ENCODE data around the gene CPNE2.
A peak's percentile ranks its signal among the peaks of the same experiment; 100 is the strongest.
"Not testable (repeated sequence)": the region's sequence is repeated elsewhere in the genome, so short reads cannot be mapped to it uniquely, and the experiment has no call there.

CPNE2 gene

GRCh38 chr16:57169327-57169726 lies 76.9 kb downstream of the CPNE2 start:
- DNase-seq = no peak

DNA sequence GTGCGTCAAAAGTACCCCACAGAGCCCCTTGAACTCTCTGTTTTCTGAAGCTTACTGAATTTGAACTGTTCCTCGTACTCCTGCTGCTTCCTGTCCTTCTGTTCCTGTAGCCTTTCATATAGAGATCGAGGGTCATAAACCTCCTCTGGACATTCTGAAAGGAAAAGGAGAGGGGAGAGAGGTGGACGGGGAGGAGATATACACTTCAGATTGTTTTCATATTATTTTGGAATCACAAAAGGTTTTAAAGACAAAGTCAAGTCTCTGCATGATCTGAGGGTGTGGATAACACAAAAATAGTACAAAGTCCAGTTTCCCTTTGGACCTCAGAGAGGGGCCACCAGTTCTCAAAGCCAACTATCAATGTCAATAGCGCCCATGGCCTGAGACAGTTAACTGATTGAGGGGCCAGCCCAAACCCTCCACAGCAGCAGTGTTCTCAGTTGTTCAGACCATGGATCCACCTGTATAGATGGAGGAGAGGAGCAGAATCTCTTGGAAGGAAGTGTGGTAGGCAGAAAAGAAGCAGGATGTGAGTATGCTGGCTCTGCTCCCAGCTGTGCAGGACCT lies 80.4 kb downstream of the CPNE2 start:
- no peak for DNase-seq

DNA sequence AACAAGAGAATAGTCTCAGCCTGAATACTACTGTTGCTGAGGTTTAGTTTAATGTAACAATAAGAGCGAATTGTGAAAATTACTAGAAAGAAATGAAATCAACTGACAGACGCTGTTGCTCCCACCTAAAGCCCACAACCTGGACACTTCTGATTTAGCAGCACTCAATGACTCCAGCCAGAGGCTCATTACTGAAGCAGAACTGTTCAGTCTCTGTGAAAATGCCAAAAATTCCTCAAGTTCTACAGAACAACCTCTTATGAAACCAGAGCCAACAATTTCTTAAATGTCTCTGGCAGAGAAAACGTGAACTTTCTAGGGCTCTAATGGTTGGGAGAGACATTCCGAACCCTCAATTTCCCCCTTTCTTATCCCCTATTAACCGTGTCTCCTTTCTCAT lies 83.5 kb downstream of the CPNE2 start:
- no peak for DNase-seq

GRCh38 chr16:57178196-57178595 lies 85.8 kb downstream of the CPNE2 start:
- no peak for DNase-seq

- no peak for DNase-seq
Observed at GRCh38 chr16:57178793-57179212, 86.4 kb downstream of the CPNE2 start.

DNA sequence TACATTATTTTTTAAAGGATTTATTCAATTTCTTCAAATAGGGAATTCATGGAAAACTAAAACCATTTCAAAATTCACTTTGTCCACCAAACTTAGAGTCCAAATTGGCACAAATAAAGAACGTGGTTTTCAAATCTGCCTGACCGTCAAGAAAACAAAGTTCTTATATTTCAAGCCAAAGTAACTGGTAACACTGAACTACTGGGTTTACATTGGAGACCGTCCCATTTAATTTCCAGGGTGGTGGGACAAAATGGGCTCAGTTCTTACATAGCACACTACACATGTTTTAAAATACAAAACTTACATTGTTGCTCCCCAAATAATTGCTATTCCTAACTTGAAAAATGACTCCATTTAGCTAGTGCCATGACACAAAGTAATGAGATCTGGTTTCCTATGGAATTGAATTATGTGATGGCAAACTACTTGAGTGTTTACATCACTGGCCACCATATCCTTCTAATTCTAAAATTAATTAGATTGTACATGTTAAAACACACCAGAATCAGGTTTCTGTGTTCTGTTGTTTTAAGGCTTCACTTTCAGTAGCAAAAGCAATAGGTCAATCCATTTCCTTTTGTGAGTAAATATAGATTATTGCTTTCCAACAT lies 86.9 kb downstream of the CPNE2 start:
- no peak for DNase-seq

DNA sequence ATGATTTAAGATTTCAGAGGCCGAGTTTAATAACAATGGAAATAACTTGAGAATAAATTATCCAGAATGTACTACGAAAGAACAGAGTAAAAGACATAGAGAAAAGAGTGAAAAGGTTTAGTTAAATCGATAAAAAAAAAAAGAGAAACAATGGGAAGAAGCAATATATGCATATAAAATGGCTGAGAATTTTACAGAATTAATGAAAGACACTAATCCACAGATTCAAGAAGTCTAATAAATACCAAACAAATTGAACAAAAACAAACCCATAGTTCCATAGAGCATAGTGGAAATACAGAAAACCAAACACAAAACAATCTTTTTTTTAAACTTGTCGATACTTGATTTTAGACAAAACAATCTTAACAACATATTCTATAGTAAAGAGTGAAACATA lies 91.7 kb downstream of the CPNE2 start:
- no peak for DNase-seq

- DNase-seq = no peak
Observed at GRCh38 chr16:57184887-57185445, 92.6 kb downstream of the CPNE2 start.

GRCh38 chr16:57185446-57185944 lies 93.1 kb downstream of the CPNE2 start:
- peak; percentile 35 for DNase-seq

GRCh38 chr16:57185945-57186871 lies 93.8 kb downstream of the CPNE2 start, which contains the start of the genes PSME3IP1 and RSPRY1:
TSS of gene PSME3IP1 (minus strand) at chr16:57186039. CDS start at chr16:57173854, 12,185 bp downstream.
TSS of gene RSPRY1 (plus strand) at chr16:57186329. CDS start at chr16:57204659, 18,330 bp downstream.
- DNase-seq = peak; percentile 98

DNA sequence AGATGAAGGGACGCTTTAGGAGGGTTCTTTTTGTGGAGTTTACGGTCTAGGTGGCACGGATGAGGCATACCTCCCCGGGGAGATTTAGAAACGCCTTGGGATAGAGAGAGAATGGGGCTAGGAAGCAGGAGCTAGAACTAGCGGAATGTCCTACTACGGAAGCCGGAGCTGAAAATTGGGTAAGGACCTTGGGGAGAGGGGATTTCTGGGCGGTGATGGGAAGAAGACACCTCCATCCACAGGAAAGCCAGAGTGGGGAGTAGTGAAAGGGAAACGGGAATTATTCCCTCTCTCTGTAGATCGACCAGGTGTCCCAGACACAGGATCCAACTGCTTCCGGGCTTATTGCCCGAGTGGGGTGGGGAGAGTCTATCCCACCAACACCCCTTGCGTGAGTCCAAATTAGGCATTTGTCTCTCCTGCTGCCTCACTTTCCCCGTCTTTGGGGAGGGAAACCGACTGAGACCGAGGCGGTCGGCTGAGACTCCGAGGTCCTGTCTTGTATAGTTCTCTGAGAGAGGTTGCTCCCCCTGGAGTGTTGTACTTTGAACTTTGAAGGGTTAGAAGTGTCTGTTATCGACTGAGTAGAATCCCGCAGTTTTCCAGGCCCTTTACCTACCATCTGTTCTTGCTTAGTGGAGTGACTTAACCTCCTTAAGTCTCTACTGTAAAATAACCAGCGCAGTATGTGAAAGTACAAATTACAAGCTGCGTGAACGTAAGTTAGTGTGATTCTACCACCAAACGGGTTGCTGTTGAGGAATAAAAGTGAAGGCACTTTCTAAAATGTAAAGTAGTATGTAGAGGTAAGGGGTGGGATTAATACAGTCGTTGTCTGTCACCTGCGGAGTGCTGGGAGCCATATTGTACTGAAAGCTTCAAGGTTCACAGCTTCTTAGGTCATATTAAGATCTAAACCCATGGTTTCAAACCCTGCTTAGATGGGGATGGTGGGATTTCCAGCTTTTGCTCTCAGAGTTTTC lies 94.8 kb downstream of the CPNE2 start:
- DNase-seq = peak; percentile 5

GRCh38 chr16:57187902-57188710 lies 95.7 kb downstream of the CPNE2 start:
- not testable (repeated sequence) for DNase-seq

GRCh38 chr16:57188711-57189002 lies 96.3 kb downstream of the CPNE2 start:
- DNase-seq = no peak

DNA sequence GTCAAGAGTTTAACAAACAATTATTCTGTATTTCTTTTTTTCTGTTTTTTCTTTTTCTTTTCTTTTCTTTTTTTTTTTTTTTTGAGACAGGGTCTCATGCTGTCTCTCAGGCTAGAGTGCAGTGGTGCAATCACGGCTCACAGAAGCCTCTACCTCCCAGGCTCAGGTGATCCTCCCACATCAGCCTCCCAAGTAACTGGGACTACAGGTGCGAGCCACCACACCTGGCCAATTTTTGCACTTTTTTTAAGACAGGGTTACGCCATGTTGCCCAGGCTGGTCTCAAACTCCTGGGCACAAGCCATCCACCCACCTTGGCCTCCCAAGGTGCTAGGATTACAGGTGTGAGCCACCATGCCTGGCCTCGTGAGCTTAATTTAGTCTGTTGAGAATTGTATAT lies 97.1 kb downstream of the CPNE2 start:
- DNase-seq = not testable (repeated sequence)

GRCh38 chr16:57190136-57190535 lies 97.8 kb downstream of the CPNE2 start:
- DNase-seq = no peak

GRCh38 chr16:57191056-57191571 lies 98.7 kb downstream of the CPNE2 start:
- DNase-seq = no peak

DNA sequence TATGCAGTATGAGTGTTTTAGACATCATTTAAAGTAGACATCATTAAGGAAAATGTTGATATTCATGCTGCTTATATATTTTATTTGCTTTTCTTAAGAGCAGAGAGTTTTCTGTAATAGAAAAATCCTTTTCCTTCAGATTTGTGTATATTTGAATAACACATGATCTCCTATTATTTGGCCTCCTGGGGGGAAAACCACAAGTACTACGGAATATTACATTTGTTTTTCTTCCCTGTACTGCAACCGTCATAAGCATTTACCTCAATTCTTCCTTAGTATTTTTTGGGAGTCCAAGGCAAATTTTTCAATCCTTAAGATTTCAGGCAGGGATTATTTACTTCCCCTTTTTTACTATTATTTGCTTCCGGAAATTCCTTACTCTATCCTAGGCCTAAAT lies 99.8 kb downstream of the CPNE2 start:
- DNase-seq = no peak

DNA sequence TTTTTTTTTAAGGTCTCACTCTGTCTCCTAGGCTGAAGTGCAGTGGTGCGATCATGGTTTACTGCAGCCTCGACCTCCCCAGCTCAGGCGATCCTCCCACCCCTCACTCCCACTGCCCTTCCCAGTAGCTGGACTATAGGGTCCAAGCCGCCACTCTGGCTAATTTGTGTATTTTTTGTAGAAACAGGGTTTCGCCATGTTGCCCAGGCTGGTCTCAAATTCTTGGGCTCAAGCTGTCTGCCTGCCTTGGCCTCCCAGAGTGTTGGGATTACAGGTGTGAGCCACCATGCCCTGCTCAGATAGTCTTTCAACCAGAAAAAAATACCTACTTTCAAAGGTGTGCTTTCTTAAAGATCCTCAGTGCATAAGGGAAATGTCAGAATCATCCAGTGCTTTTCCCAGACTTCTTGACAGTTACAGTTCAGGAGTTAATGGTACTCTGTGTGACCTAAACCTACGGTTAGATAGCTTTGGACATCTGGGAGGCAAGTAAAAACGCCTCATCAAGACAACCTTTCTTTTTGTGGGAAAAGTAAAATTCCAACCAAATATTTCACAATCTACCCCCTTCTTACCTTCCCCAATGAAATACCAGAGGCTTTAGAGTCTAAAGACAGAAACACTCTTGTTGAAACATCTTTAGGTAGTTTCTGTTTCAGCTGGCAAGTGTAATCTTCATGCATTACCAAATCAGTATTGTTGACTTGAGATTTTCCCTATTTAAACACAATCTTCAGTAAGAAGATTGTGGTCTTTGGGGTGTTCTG lies 100.5 kb downstream of the CPNE2 start:
- no peak for DNase-seq

DNA sequence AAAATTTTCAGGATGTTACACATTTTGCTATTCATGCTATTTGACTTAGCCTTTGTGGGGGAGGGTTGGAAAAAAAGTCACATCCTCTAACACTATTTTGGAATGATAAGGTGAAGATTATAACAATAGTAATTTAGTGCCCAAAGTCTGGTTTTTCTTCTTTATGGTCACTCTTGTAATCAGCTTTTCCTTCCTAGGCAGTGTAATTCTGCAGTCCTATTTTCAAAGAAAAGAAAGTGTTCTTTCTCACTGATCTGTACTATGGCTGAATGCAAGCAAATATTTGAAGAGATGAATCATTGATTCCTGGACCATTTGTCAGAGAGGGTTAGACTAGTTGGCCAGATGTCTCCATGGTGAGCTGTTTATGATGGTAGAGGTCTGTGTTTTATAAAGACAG lies 102.1 kb downstream of the CPNE2 start:
- no peak for DNase-seq

GRCh38 chr16:57196286-57196685 lies 103.9 kb downstream of the CPNE2 start:
- DNase-seq = no peak

All from effector CD8-positive, alpha-beta T cell (primary cell).